ENCODE results near the gene KIF5B.

Gene KIF5B

DNA sequence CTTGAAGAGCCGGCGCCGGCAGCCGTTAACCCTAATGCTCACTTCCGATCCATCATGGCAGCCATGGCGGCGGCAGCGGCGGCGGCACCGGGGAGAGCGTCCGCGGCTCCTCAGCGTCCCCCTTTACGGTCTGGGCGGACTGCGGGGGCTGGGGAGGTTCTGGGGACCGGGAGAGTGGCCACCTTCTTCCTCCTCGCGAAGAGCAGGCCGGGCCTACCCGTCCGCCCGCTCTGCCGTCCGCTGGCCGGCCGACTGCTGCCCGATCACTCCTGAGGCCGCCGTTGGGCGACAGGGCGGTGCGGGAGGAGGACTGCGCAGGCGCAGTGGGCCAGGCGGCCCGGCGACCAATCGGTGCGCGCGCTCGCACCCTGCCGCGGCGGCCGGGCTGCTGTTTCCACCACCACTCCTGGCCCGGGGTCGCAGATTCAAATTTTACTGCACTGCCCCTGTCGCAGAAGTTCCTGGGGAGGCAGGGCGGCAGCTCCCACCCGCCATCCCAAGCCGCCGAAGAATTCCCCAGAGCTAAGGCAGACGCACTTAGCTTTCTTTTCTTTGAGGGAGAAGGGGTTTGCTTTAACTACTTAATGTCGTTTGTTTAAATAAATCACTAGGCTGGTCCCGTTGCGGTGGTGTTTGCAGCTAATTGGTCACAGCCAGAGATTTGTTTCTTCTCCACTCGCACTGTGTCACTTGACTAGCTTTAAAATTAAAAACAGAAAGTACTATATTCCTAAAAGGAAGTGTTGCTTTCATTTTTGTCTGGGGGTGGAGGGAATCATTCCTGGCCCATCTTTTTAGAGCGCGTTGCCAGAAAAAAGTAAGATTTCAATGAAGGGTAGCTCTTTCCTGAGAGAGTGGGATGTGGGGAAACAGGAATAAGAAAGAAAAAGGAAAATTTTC is at the start of gene KIF5B:
TSS of gene KIF5B (minus strand) at position 290 of the 900 bp plus-strand sequence. CDS start 452 bp downstream, outside the sequence.
- ATAC-seq (ENCODE audit: low read depth) (peak; percentile 87), DNase-seq (ENCODE audit: low spot score) (peak; percentile 74)
- Histone ChIP-seq H3K4me3 (ENCODE audit: severe bottlenecking) (peak within 1 kb of the TSS; percentile 66), H3K36me3 (ENCODE audit: low read depth) (peaks cover 20% of the 10 kb centered on the region; the same call in 1 of the 2 replicates), H3K9me3 (ENCODE audit: severe bottlenecking) (no peaks in the 10 kb centered on the region), H3K27ac (ENCODE audit: poor library complexity, severe bottlenecking) (peak within 1 kb of the TSS; percentile 79), H3K27me3 (ENCODE audit: insufficient read depth, poor library complexity, severe bottlenecking) (no peaks in the 10 kb centered on the region), H3K4me1 (ENCODE audit: insufficient read depth, poor library complexity, severe bottlenecking) (peaks cover 26% of the 10 kb centered on the region)
- TF ChIP-seq, protein P1, sequence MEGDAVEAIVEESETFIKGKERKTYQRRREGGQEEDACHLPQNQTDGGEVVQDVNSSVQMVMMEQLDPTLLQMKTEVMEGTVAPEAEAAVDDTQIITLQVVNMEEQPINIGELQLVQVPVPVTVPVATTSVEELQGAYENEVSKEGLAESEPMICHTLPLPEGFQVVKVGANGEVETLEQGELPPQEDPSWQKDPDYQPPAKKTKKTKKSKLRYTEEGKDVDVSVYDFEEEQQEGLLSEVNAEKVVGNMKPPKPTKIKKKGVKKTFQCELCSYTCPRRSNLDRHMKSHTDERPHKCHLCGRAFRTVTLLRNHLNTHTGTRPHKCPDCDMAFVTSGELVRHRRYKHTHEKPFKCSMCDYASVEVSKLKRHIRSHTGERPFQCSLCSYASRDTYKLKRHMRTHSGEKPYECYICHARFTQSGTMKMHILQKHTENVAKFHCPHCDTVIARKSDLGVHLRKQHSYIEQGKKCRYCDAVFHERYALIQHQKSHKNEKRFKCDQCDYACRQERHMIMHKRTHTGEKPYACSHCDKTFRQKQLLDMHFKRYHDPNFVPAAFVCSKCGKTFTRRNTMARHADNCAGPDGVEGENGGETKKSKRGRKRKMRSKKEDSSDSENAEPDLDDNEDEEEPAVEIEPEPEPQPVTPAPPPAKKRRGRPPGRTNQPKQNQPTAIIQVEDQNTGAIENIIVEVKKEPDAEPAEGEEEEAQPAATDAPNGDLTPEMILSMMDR (IDR thresholded peaks at IDR 0.05; ENCODE audit: poor library complexity, severe bottlenecking): no peak

DNA sequence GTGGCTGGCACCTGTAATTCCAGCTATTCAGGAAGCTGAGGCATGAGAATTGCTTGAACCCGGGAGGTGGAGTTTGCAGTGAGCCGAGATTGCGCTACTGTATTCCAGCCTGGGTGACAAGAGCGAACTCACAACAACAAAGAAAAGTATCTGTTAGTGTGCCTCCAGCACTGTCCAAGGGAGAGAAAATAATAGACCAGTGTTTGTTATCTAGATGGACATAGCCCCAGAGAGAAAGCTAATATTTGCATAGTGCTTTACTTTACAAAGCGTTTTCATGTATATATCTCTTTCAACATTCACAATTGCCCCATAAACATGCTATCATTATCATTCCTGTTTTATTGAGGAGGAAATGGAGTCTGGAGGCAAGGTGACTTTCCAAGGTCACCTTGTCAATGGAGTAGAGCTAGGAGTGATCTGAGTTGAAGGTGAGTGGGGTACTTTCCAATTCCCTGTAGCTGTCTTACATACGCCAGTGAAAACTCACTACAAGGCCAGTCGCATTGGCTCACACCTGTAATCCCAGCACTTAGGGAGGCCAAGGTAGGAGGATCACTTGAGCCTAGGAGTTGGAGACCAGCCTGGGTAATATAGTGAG is 49.7 kb upstream of the KIF5B start:
- TF ChIP-seq, protein P1 (IDR thresholded peaks at IDR 0.05; ENCODE audit: poor library complexity, severe bottlenecking): no peak

DNA sequence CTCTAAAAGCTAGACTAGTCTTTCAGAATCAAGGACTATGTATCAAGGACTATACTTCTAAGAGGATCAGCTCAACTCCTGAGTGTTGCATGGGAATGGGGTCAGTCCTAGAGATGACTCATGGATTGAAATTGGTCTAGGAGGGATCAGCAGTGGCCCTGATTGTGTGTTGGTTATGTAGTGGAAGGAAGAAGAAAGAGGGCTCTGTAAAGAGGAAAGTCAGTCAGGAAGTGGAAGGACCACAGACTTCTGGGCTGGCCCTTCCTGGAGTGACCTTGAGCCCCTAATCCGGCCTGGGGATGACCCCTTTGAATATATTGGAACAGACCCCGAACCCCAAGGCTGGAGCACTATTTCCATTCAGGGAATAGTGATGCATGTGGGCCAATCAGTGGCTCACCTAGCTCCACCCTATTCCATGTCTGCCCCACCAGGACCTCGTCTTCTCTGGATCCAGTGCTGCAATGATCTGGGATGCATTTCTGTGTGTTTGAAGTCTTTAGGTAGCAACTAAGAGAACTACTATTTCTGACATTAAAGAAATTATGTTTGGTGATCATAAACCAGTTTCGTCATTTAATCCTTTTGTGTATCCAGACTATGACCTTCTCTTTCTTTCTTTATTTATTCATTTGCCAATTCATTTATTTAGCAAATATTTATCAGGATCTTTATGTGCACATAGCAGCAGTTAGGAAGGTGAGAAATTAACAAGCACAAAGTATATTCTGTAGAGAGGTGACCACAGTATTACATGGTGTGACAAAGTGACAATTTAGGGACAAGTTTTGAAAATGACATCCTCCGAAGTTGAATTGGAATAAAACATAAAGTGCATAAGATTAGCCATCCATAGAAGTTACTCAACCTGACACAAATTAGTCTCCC is 48.6 kb upstream of the KIF5B start:
- no peak overlapping the region for H3K27ac ChIP-seq (ENCODE audit: poor library complexity, severe bottlenecking)

More for the DNA sequence above, 49.7 kb upstream of the KIF5B start:
- Histone ChIP-seq H3K4me1 (ENCODE audit: insufficient read depth, poor library complexity, severe bottlenecking) (no peaks in the 10 kb centered on the region), H3K9me3 (ENCODE audit: severe bottlenecking) (no peaks in the 10 kb centered on the region), H3K4me3 (ENCODE audit: severe bottlenecking) (no peak overlapping the region), H3K36me3 (ENCODE audit: low read depth) (no peaks in the 10 kb centered on the region), H3K27ac (ENCODE audit: poor library complexity, severe bottlenecking) (no peak overlapping the region), H3K27me3 (ENCODE audit: insufficient read depth, poor library complexity, severe bottlenecking) (no peaks in the 10 kb centered on the region)
- DNase-seq (ENCODE audit: low spot score) (no peak), ATAC-seq (ENCODE audit: low read depth) (no peak)

DNA sequence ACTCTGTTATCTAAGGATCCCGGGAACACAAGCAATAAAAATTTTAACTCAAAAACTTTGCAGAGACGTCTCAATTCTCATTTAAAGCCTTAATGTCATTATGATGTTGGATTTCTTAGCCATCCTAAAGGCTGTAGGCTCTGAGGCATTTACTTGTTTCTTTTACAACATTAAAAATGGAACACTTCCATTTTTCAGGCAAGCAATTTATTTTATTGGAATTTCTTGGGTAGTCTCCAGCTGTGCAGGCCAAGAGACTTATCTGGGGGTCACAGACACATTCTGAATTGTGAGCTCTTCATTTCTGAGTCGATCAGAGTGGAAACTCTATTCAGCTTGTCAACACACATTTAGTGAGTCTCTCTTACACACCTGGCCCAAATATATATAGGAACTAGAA is 48.0 kb upstream of the KIF5B start:
- TF ChIP-seq, protein P1 (IDR thresholded peaks at IDR 0.05; ENCODE audit: poor library complexity, severe bottlenecking): no peak
- Histone ChIP-seq H3K4me1 (ENCODE audit: insufficient read depth, poor library complexity, severe bottlenecking) (no peaks in the 10 kb centered on the region), H3K9me3 (ENCODE audit: severe bottlenecking) (no peaks in the 10 kb centered on the region), H3K4me3 (ENCODE audit: severe bottlenecking) (no peak overlapping the region), H3K27me3 (ENCODE audit: insufficient read depth, poor library complexity, severe bottlenecking) (no peaks in the 10 kb centered on the region), H3K36me3 (ENCODE audit: low read depth) (no peaks in the 10 kb centered on the region), H3K27ac (ENCODE audit: poor library complexity, severe bottlenecking) (no peak overlapping the region)
- ATAC-seq (ENCODE audit: low read depth): no peak
- no peak for DNase-seq (ENCODE audit: low spot score)

More for the DNA sequence above, 48.6 kb upstream of the KIF5B start:
- DNase-seq (ENCODE audit: low spot score): no peak
- no peaks in the 10 kb centered on the region for H3K36me3 ChIP-seq (ENCODE audit: low read depth)
- H3K9me3 ChIP-seq (ENCODE audit: severe bottlenecking): no peaks in the 10 kb centered on the region
- TF ChIP-seq, protein P1 (IDR thresholded peaks at IDR 0.05; ENCODE audit: poor library complexity, severe bottlenecking): no peak
- no peaks in the 10 kb centered on the region for H3K27me3 ChIP-seq (ENCODE audit: insufficient read depth, poor library complexity, severe bottlenecking)
- ATAC-seq (ENCODE audit: low read depth): no peak
- H3K4me1 ChIP-seq (ENCODE audit: insufficient read depth, poor library complexity, severe bottlenecking): no peaks in the 10 kb centered on the region
- H3K4me3 ChIP-seq (ENCODE audit: severe bottlenecking): no peak overlapping the region
